ENCODE results near the gene TERT. TPM values are rescaled to one million over a fixed set of nuclear protein-coding genes. Genes with fewer than 3 reads are reported as not detected.

The TERT gene
- total and polyA plus RNA-seq, 8 donors, result 0.19 to 4.0 (median 0.38) TPM; not detected in 4

GRCh38 chr5:1316588-1317340 is 21.9 kb upstream of the TERT start:
- Histone ChIP-seq H3K36me3 (peaks cover 35 to 50% (median 47%) of the 10 kb centered on the region in 4 donors), H3K4me1 (peaks cover 19 to 49% (median 43%) of the 10 kb centered on the region in 4 donors), H3K27me3 (no peaks in the 10 kb centered on the region), H3K27ac (peak overlapping the region; percentile 76 to 91 (median 88)), H3K4me3 (peak overlapping the region in 1 of 4 donors; percentile 36), H3K9me3 (no peaks in the 10 kb centered on the region)
- TF ChIP-seq POLR2AphosphoS5 (IDR thresholded peaks at IDR 0.05), result no peak
- DNase-seq, result no peak
- 26 to 47% (median 35%) methylated on average over 15 to 17 of the region's 17 CpGs for WGBS, 5 donors
- intact Hi-C loops (cut with DNase I; ENCODE audit: low total_unique reads), result no loop called here

- Histone ChIP-seq H3K9me3 (peaks cover 0 to 4% (median 2%) of the 10 kb centered on the region in 4 donors), H3K27ac (peak overlapping the region; percentile 76 to 91 (median 88)), H3K4me3 (peak overlapping the region; percentile 14 to 36 (median 28)), H3K36me3 (peaks cover 27 to 42% (median 39%) of the 10 kb centered on the region in 4 donors), H3K4me1 (peaks cover 19 to 49% (median 43%) of the 10 kb centered on the region in 4 donors), H3K27me3 (peaks cover 0 to 8% (median 0%) of the 10 kb centered on the region in 3 donors)
- TF ChIP-seq CTCF (IDR thresholded peaks at IDR 0.05) (peak in 1 of 7 experiments; percentile 20), EP300 (IDR thresholded peaks at IDR 0.05) (no peak), POLR2AphosphoS5 (IDR thresholded peaks at IDR 0.05) (peak; percentile 46 to 88 (median 82)), POLR2A (IDR thresholded peaks at IDR 0.05) (no peak)
- DNase-seq, result peak; percentile 88 to 95
- intact Hi-C loops (cut with DNase I; ENCODE audit: low total_unique reads), result no loop called here
- WGBS, 5 donors, result 5 to 14% (median 12%) methylated on average over 30 to 33 of the region's 33 CpGs
These were observed 21.1 kb upstream of the TERT start for GRCh38 chr5:1315709-1316587.

GRCh38 chr5:1315018-1315708 is 20.3 kb upstream of the TERT start:
- intact Hi-C loops (cut with DNase I; ENCODE audit: low total_unique reads), result no loop called here
- 48 to 65% (median 53%) methylated on average over 12 to 13 of the region's 13 CpGs for WGBS, 5 donors
- no peak for TF ChIP-seq POLR2AphosphoS5 (IDR thresholded peaks at IDR 0.05)
- TF ChIP-seq POLR2A (IDR thresholded peaks at IDR 0.05), result no peak
- no peak for TF ChIP-seq CTCF (IDR thresholded peaks at IDR 0.05)
- Histone ChIP-seq H3K4me3 (peak overlapping the region in 1 of 4 donors; percentile 36), H3K27me3 (peaks cover 0 to 11% (median 0%) of the 10 kb centered on the region in 3 donors), H3K27ac (peak overlapping the region; percentile 76 to 91 (median 88)), H3K36me3 (peaks cover 20 to 34% (median 31%) of the 10 kb centered on the region in 4 donors), H3K9me3 (peaks cover 0 to 4% (median 2%) of the 10 kb centered on the region in 4 donors), H3K4me1 (peaks cover 19 to 47% (median 38%) of the 10 kb centered on the region in 4 donors)
- DNase-seq, result peak in 1 of 2 donors; percentile 16

GRCh38 chr5:1314564-1314982 is 19.7 kb upstream of the TERT start:
- H3K36me3 ChIP-seq, result peaks cover 15 to 28% (median 25%) of the 10 kb centered on the region in 4 donors
- TF ChIP-seq EP300 (IDR thresholded peaks at IDR 0.05) (no peak), POLR2AphosphoS5 (IDR thresholded peaks at IDR 0.05) (no peak), CTCF (IDR thresholded peaks at IDR 0.05) (no peak), POLR2A (IDR thresholded peaks at IDR 0.05) (no peak)
- H3K27ac ChIP-seq, result peak overlapping the region in 4 of 5 donors; percentile 85 to 91 (median 88)
- peaks cover 19 to 41% (median 34%) of the 10 kb centered on the region in 4 donors for H3K4me1 ChIP-seq
- peak in 1 of 2 donors; percentile 19 for DNase-seq
- peaks cover 0 to 11% (median 0%) of the 10 kb centered on the region in 3 donors for H3K27me3 ChIP-seq
- no peak overlapping the region for H3K4me3 ChIP-seq
- 90 to 95% (median 95%) methylated on average over 11 to 13 of the region's 13 CpGs for WGBS, 5 donors
- H3K9me3 ChIP-seq, result peaks cover 0 to 4% (median 2%) of the 10 kb centered on the region in 4 donors
- intact Hi-C loops (cut with DNase I; ENCODE audit: low total_unique reads), result no loop called here

Data from stomach (tissue), 9 donors.